ENCODE results near the gene DNAAF5. TPM values are rescaled to one million over a fixed set of nuclear protein-coding genes. Genes with fewer than 3 reads are reported as not detected.

The DNAAF5 gene
- total RNA-seq, 2 donors from 2014 or later, result 10.7 to 13.7 TPM

DNA sequence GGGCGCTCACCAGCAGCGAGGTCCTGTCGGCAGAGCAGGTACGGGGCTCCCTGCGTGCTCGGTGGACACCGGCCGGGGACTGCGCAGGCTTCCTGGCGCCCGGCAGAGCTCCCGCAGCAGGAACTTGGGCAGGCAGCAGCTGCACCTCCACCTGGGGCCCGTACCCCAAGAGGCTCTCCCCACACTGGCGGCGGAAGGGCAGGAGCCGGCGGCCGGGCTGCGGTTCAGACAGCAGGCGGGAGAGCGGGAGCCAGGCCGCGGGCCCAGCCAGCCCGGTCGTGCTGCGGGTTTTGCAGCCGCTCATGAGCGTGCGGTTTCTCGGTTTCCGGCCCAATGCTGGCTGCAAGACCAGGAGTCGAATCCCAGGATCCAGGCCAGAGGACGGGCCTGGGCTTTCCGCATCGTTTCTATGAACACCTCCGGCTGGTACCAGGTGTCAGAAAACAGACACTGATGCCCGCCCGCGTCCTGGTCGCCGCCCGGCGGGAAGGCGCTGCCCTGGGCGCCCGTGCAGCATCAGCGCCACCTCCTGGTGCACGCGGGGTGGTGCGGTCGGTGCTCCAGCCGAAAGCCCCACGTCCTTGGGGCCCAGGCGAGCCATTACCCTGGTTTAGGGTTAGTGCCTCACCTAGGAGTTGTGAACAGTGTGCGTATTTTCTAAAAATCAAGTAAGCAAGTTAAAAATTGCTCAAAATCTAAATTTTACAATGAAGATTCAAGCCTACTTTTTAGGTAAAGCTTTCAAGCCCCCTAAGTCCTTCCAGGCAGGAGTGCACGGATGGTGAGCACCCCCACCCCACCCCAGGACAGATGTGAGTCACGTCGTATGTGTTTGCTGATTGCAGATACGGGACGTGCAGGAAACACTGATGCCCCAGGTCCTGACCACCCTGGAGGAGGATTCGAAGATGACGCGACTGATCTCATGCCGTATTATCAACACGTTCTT is 47.9 kb downstream of the DNAAF5 start:
- no peaks in the 10 kb centered on the region for H3K27me3 Mint-ChIP-seq

GRCh38 chr7:776381-776780 is 49.9 kb downstream of the DNAAF5 start:
- H3K9me3 ChIP-seq (ENCODE audit: control insufficient read depth, low read length, poor library complexity, severe bottlenecking), result no peaks in the 10 kb centered on the region
- Mint-ChIP-seq H3K27ac (peak overlapping the region; percentile 32), H3K4me3 (no peak overlapping the region), H3K4me1 (no peaks in the 10 kb centered on the region), H3K36me3 (ENCODE audit: low read depth) (peaks cover 5% of the 10 kb centered on the region), H3K27me3 (no peaks in the 10 kb centered on the region)
- ATAC-seq (no peak), DNase-seq (no peak)

More for the DNA sequence above, 47.9 kb downstream of the DNAAF5 start:
- DNase-seq (peak; percentile 55 to 70 (median 64)), ATAC-seq (peak; percentile 88)
- Mint-ChIP-seq H3K27ac (no peak overlapping the region), H3K4me3 (no peak overlapping the region), H3K36me3 (ENCODE audit: low read depth) (peaks cover 5% of the 10 kb centered on the region), H3K4me1 (no peaks in the 10 kb centered on the region)
- no peaks in the 10 kb centered on the region for H3K9me3 ChIP-seq (ENCODE audit: control insufficient read depth, low read length, poor library complexity, severe bottlenecking)

GRCh38 chr7:776992-777727 is 50.7 kb downstream of the DNAAF5 start:
- Mint-ChIP-seq H3K27me3 (no peaks in the 10 kb centered on the region), H3K36me3 (ENCODE audit: low read depth) (peaks cover 5% of the 10 kb centered on the region), H3K4me1 (no peaks in the 10 kb centered on the region), H3K4me3 (no peak overlapping the region), H3K27ac (no peak overlapping the region)
- ATAC-seq, result no peak
- DNase-seq, result no peak
- H3K9me3 ChIP-seq (ENCODE audit: control insufficient read depth, low read length, poor library complexity, severe bottlenecking), result no peaks in the 10 kb centered on the region

- Mint-ChIP-seq H3K36me3 (ENCODE audit: low read depth) (peaks cover 6% of the 10 kb centered on the region), H3K4me3 (no peak overlapping the region), H3K27ac (no peak overlapping the region), H3K27me3 (no peaks in the 10 kb centered on the region), H3K4me1 (no peaks in the 10 kb centered on the region)
- H3K9me3 ChIP-seq (ENCODE audit: control insufficient read depth, low read length, poor library complexity, severe bottlenecking), result no peaks in the 10 kb centered on the region
- ATAC-seq (no peak), DNase-seq (no peak)
These were observed 51.2 kb downstream of the DNAAF5 start for GRCh38 chr7:777728-778078.

- H3K4me1 Mint-ChIP-seq, result no peaks in the 10 kb centered on the region
- H3K4me3 Mint-ChIP-seq, result no peak overlapping the region
These were observed 51.9 kb downstream of the DNAAF5 start for GRCh38 chr7:778271-778967.

GRCh38 chr7:778968-779451 is 52.5 kb downstream of the DNAAF5 start:
- Mint-ChIP-seq H3K36me3 (ENCODE audit: low read depth) (peaks cover 9% of the 10 kb centered on the region), H3K4me3 (no peak overlapping the region), H3K27me3 (no peaks in the 10 kb centered on the region), H3K4me1 (no peaks in the 10 kb centered on the region), H3K27ac (no peak overlapping the region)
- H3K9me3 ChIP-seq (ENCODE audit: control insufficient read depth, low read length, poor library complexity, severe bottlenecking), result no peaks in the 10 kb centered on the region
- DNase-seq (no peak), ATAC-seq (no peak)

More at GRCh38 chr7:778271-778967, 51.9 kb downstream of the DNAAF5 start:
- Mint-ChIP-seq H3K27me3 (no peaks in the 10 kb centered on the region), H3K27ac (no peak overlapping the region), H3K36me3 (ENCODE audit: low read depth) (peaks cover 9% of the 10 kb centered on the region)
- no peaks in the 10 kb centered on the region for H3K9me3 ChIP-seq (ENCODE audit: control insufficient read depth, low read length, poor library complexity, severe bottlenecking)
- DNase-seq (no peak), ATAC-seq (no peak)

DNA sequence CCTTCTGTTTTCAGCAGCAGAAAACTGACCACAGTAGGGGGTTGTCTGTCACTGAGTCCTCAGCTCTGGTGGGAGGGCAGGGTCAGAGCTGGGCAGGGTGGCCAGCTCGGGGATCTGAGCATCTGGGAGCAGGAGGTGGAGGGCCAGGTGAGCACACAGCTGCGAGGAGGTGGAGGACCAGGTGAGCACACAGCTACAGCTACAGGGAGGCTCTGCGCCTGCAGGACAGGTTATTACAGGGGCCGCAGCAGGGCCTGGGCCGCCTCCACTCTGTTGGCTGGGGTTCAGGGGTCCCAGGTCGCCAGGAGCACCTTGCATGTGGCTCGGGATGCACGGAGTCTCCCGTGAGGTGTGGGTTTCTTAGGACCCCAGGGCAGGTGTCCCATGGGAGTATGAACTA is 53.0 kb downstream of the DNAAF5 start:
- Mint-ChIP-seq H3K27ac (no peak overlapping the region), H3K4me1 (no peaks in the 10 kb centered on the region), H3K4me3 (no peak overlapping the region), H3K36me3 (ENCODE audit: low read depth) (peaks cover 9% of the 10 kb centered on the region), H3K27me3 (no peaks in the 10 kb centered on the region)
- ATAC-seq, result no peak
- no peaks in the 10 kb centered on the region for H3K9me3 ChIP-seq (ENCODE audit: control insufficient read depth, low read length, poor library complexity, severe bottlenecking)
- DNase-seq, result no peak

- Mint-ChIP-seq H3K36me3 (ENCODE audit: low read depth) (peaks cover 9% of the 10 kb centered on the region), H3K4me3 (no peak overlapping the region), H3K27ac (no peak overlapping the region), H3K27me3 (no peaks in the 10 kb centered on the region), H3K4me1 (no peaks in the 10 kb centered on the region)
- DNase-seq (no peak), ATAC-seq (no peak)
- no peaks in the 10 kb centered on the region for H3K9me3 ChIP-seq (ENCODE audit: control insufficient read depth, low read length, poor library complexity, severe bottlenecking)
These were observed 53.6 kb downstream of the DNAAF5 start for GRCh38 chr7:780081-780480.

DNA sequence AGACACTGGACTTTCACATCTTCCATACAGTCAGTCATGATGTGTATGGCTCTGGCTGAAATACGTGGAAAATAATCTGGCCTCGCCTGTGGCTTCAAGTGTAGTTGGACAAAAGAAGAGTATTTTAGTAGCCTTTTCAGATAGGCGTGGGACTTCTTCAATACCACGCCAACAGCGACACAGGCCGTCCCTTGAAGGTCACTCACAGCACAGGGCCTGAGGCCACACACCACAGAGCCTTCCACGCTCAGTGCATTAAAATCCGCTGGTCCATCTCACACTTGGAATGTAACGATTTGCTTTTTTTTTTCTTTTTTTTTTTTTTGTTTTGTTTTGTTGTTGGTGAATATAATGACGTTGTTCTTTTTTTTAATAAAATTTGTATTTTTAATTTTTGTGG is 54.0 kb downstream of the DNAAF5 start:
- no peak for DNase-seq
- Mint-ChIP-seq H3K27me3 (no peaks in the 10 kb centered on the region), H3K4me3 (no peak overlapping the region), H3K27ac (no peak overlapping the region), H3K36me3 (ENCODE audit: low read depth) (peaks cover 8% of the 10 kb centered on the region), H3K4me1 (no peaks in the 10 kb centered on the region)
- no peaks in the 10 kb centered on the region for H3K9me3 ChIP-seq (ENCODE audit: control insufficient read depth, low read length, poor library complexity, severe bottlenecking)
- ATAC-seq, result no peak

DNA sequence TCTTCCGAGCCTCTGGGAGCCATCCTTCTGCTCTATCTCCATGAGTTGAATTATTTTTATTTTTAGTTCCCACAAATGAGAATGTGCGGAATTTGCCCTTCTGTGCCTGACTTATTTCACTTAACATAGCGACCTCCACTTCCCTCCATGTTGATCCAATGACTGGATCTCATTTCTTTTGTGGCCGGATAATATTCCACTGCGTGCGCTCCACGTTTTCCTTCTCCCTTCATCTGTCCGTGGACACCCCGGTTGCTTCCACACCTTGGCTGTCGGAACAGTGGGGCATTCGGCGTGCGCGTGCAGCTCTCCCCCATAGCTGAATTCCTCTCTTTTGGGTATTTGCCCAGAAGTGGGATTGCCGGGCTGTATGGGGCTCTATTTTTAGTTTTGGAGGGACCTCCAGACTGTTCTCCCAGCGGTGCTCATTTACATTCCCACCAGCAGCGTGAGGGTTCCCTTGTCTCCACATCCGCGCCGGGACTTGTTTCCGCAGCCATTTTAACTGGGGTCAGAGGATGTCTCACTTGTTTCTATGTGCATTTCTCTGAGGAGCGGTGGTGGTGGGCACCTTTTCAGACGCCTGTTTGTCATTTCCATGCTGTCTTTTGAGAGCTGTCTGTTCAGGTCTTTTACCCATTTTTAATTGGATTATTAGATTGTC is 54.8 kb downstream of the DNAAF5 start:
- peak overlapping the region; percentile 65 for H3K27ac Mint-ChIP-seq
- ATAC-seq, result no peak
- H3K27me3 Mint-ChIP-seq, result no peaks in the 10 kb centered on the region

DNA sequence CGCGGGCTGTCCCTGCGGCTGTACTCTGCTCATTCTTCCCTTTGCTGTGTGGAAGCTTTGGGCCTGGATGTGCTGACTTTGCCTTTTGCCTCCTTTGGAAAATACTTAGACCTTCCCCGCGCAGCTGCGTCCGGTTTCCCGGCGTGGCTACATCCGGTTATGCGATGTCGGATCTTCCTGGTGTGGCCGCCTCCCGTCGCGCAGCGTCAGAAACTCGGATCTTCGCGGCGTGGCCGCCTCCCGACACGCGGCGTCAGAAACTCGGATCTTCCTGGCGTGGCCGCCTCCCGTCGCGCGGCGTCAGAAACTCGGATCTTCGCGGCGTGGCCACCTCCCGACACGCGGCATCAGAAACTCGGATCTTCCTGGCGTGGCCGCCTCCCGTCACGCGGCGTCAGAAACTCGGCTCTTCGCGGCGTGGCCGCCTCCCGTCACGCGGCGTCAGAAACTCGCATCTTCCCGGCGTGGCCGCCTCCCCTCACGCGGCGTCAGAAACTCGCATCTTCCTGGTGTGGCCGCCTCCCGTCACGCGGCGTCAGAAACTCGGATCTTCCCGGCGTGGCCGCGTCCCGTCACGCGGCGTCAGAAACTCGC is 55.5 kb downstream of the DNAAF5 start:
- Mint-ChIP-seq H3K27ac (no peak overlapping the region), H3K4me1 (peaks cover 2% of the 10 kb centered on the region), H3K4me3 (no peak overlapping the region), H3K27me3 (no peaks in the 10 kb centered on the region), H3K36me3 (ENCODE audit: low read depth) (peaks cover 7% of the 10 kb centered on the region)
- H3K9me3 ChIP-seq (ENCODE audit: control insufficient read depth, low read length, poor library complexity, severe bottlenecking), result no peaks in the 10 kb centered on the region
- no peak for ATAC-seq
- no peak for DNase-seq

More for the DNA sequence above, 54.8 kb downstream of the DNAAF5 start:
- Mint-ChIP-seq H3K4me3 (no peak overlapping the region), H3K36me3 (ENCODE audit: low read depth) (peaks cover 7% of the 10 kb centered on the region), H3K4me1 (peaks cover under 1% of the 10 kb centered on the region)
- no peaks in the 10 kb centered on the region for H3K9me3 ChIP-seq (ENCODE audit: control insufficient read depth, low read length, poor library complexity, severe bottlenecking)
- DNase-seq, result no peak

- H3K36me3 Mint-ChIP-seq (ENCODE audit: low read depth), result peaks cover 5% of the 10 kb centered on the region
- H3K27ac Mint-ChIP-seq, result peak overlapping the region; percentile 56
- H3K27me3 Mint-ChIP-seq, result no peaks in the 10 kb centered on the region
- no peak for DNase-seq
- no peak for ATAC-seq
- H3K4me3 Mint-ChIP-seq, result no peak overlapping the region
- H3K4me1 Mint-ChIP-seq, result peaks cover 2% of the 10 kb centered on the region
- H3K9me3 ChIP-seq (ENCODE audit: control insufficient read depth, low read length, poor library complexity, severe bottlenecking), result no peaks in the 10 kb centered on the region
These were observed 56.4 kb downstream of the DNAAF5 start for GRCh38 chr7:782718-783449.

Measured in T-helper 17 cell (primary cell).